Karpas-422 (cell line): ENCODE results near the gene CXCR5. TPM values are rescaled to one million over a fixed set of nuclear protein-coding genes. Genes with fewer than 3 reads are reported as not detected.

Source experiments
- DNase-seq: peaks from one replicate; pipeline ENCODE4 v3.0.0-alpha.2; 2015
- H2AFZ ChIP-seq: fragments of 200-600 bp; sonication (generic); 2 replicates; pipeline ENCODE4 v1.6.1; 2014; ENCODE audit warnings: antibody characterized with exemption, low read length, mixed read lengths
- H3K27ac ChIP-seq: fragments of 200-600 bp; sonication (generic); 2 replicates; pipeline ENCODE4 v1.5.1; 2014; ENCODE audit warnings: mild to moderate bottlenecking, low read length, moderate library complexity
- H3K27me3 ChIP-seq: fragments of 200-600 bp; sonication (generic); 2 replicates; pipeline ENCODE4 v1.6.1; 2014; ENCODE audit warnings: low read length, mixed read lengths
- H3K36me3 ChIP-seq: fragments of 200-600 bp; sonication (generic); 2 replicates; pipeline ENCODE4 v1.6.1; 2014; ENCODE audit warnings: low read length, mixed read lengths; ENCODE audit not compliant: insufficient read depth
- H3K4me1 ChIP-seq: fragments of 200-600 bp; sonication (generic); 2 replicates; pipeline ENCODE4 v1.6.1; 2014; ENCODE audit warnings: mild to moderate bottlenecking, low read length, mixed read lengths
- H3K4me2 ChIP-seq: fragments of 200-600 bp; sonication (generic); 2 replicates; pipeline ENCODE4 v1.6.1; 2014; ENCODE audit warnings: low read length, low read depth, mild to moderate bottlenecking; ENCODE audit not compliant: poor library complexity, severe bottlenecking
- H3K4me3 ChIP-seq: fragments of 200-600 bp; sonication (generic); 2 replicates; pipeline ENCODE4 v1.5.1; 2014; ENCODE audit warnings: mild to moderate bottlenecking, antibody characterized with exemption, low read length, mixed read lengths
- H3K79me2 ChIP-seq: fragments of 200-600 bp; sonication (generic); 2 replicates; pipeline ENCODE4 v1.6.1; 2014; ENCODE audit warnings: mild to moderate bottlenecking, low read length, mixed read lengths
- H3K9ac ChIP-seq: fragments of 200-600 bp; sonication (generic); 2 replicates; pipeline ENCODE4 v1.6.0; 2014; ENCODE audit warnings: low read length
- H3K9me2 ChIP-seq: fragments of 200-600 bp; sonication (generic), shearing (Covaris generic); replicated peaks from 2 replicates; pipeline ENCODE4 v1.6.0; 2014; ENCODE audit warnings: mild to moderate bottlenecking, low read length, moderate library complexity; ENCODE audit not compliant: insufficient read depth
- H3K9me3 ChIP-seq: fragments of 300-700, 200-600 bp; sonication (generic); 2 replicates; pipeline ENCODE4 v1.6.1; 2014; ENCODE audit warnings: low read length, mixed read lengths
- H4K20me1 ChIP-seq: fragments of 200-600 bp; sonication (generic); 2 replicates; pipeline ENCODE4 v1.6.1; 2014; ENCODE audit warnings: mild to moderate bottlenecking, antibody characterized with exemption, low read length, low read depth; ENCODE audit not compliant: insufficient read depth
- total RNA-seq: library from RNA; depleted of rRNA; stranded (reverse); fragments of >200 nt; shearing (Covaris generic); gene quantifications from 2 replicates; pipeline ENCODE4 v1.2.3, GENCODE V29; 2014; ENCODE audit warnings: low replicate concordance

The CXCR5 gene
- total RNA-seq, 1 experiment from 2014 or later = 0.71 TPM

- H3K9me2 ChIP-seq = no peaks in the 10 kb centered on the region
- H3K27me3 ChIP-seq = no peaks in the 10 kb centered on the region
- no peaks in the 10 kb centered on the region for H3K36me3 ChIP-seq
- no peak overlapping the region for H2AFZ ChIP-seq
- DNase-seq = no peak
- no peaks in the 10 kb centered on the region for H4K20me1 ChIP-seq
- H3K4me2 ChIP-seq = no peak overlapping the region
- H3K79me2 ChIP-seq = no peaks in the 10 kb centered on the region
- no peak overlapping the region for H3K27ac ChIP-seq
- no peak overlapping the region for H3K9ac ChIP-seq
- no peaks in the 10 kb centered on the region for H3K9me3 ChIP-seq
- H3K4me3 ChIP-seq = no peak overlapping the region
- H3K4me1 ChIP-seq = peaks cover 27% of the 10 kb centered on the region
These were observed 2.5 kb upstream of the CXCR5 start for GRCh38 chr11:118881228-118881627.

- H4K20me1 ChIP-seq = no peaks in the 10 kb centered on the region
- H3K4me2 ChIP-seq = no peak overlapping the region
- H3K4me1 ChIP-seq = peaks cover 29% of the 10 kb centered on the region
- no peak overlapping the region for H3K4me3 ChIP-seq
- H3K79me2 ChIP-seq = no peaks in the 10 kb centered on the region
- H2AFZ ChIP-seq = no peak overlapping the region
- no peaks in the 10 kb centered on the region for H3K36me3 ChIP-seq
- no peak for DNase-seq
- no peaks in the 10 kb centered on the region for H3K9me2 ChIP-seq
- no peak overlapping the region for H3K9ac ChIP-seq
- no peaks in the 10 kb centered on the region for H3K9me3 ChIP-seq
- H3K27me3 ChIP-seq = no peaks in the 10 kb centered on the region
- no peak overlapping the region for H3K27ac ChIP-seq
These were observed 1.2 kb upstream of the CXCR5 start for GRCh38 chr11:118882491-118882890.

- Histone ChIP-seq H3K36me3 (no peaks in the 10 kb centered on the region), H3K9ac (no peak overlapping the region), H3K27ac (no peak overlapping the region), H3K79me2 (no peaks in the 10 kb centered on the region), H3K27me3 (no peaks in the 10 kb centered on the region), H3K9me3 (no peaks in the 10 kb centered on the region), H3K9me2 (no peaks in the 10 kb centered on the region), H3K4me2 (no peak overlapping the region), H2AFZ (no peak overlapping the region), H4K20me1 (no peaks in the 10 kb centered on the region), H3K4me3 (no peak overlapping the region), H3K4me1 (peaks cover 29% of the 10 kb centered on the region)
- DNase-seq = no peak
These were observed 706 bp upstream of the CXCR5 start for GRCh38 chr11:118883004-118883367.

- no peaks in the 10 kb centered on the region for H3K9me2 ChIP-seq
- H3K9me3 ChIP-seq = no peaks in the 10 kb centered on the region
- no peaks in the 10 kb centered on the region for H3K27me3 ChIP-seq
- H3K79me2 ChIP-seq = no peaks in the 10 kb centered on the region
- no peaks in the 10 kb centered on the region for H4K20me1 ChIP-seq
- H3K4me1 ChIP-seq = peaks cover 29% of the 10 kb centered on the region
- no peak overlapping the region for H3K27ac ChIP-seq
- DNase-seq = no peak
- no peak overlapping the region for H3K4me3 ChIP-seq
- H2AFZ ChIP-seq = no peak overlapping the region
- H3K4me2 ChIP-seq = no peak overlapping the region
- H3K9ac ChIP-seq = no peak overlapping the region
- H3K36me3 ChIP-seq = no peaks in the 10 kb centered on the region
These were observed 1.2 kb downstream of the CXCR5 start for GRCh38 chr11:118884875-118885274.

- Histone ChIP-seq H4K20me1 (no peaks in the 10 kb centered on the region), H3K4me2 (no peak overlapping the region), H3K9ac (no peak overlapping the region), H3K27ac (no peak overlapping the region), H3K9me2 (no peaks in the 10 kb centered on the region), H3K9me3 (no peaks in the 10 kb centered on the region), H3K4me3 (no peak overlapping the region), H3K36me3 (no peaks in the 10 kb centered on the region), H2AFZ (no peak overlapping the region), H3K4me1 (peaks cover 29% of the 10 kb centered on the region), H3K79me2 (no peaks in the 10 kb centered on the region), H3K27me3 (no peaks in the 10 kb centered on the region)
- DNase-seq = no peak
These were observed 1.6 kb downstream of the CXCR5 start for GRCh38 chr11:118885319-118885718.

GRCh38 chr11:118885831-118886565, 2.3 kb downstream of the CXCR5 start:
- Histone ChIP-seq H3K27me3 (no peaks in the 10 kb centered on the region), H2AFZ (no peak overlapping the region), H3K9me3 (no peaks in the 10 kb centered on the region), H3K4me3 (no peak overlapping the region), H3K4me2 (no peak overlapping the region), H4K20me1 (no peaks in the 10 kb centered on the region), H3K27ac (no peak overlapping the region), H3K4me1 (peaks cover 29% of the 10 kb centered on the region), H3K9ac (no peak overlapping the region), H3K36me3 (no peaks in the 10 kb centered on the region), H3K79me2 (no peaks in the 10 kb centered on the region), H3K9me2 (no peaks in the 10 kb centered on the region)
- DNase-seq = no peak

GRCh38 chr11:118886681-118887111, 3.0 kb downstream of the CXCR5 start:
- no peak overlapping the region for H3K9ac ChIP-seq
- H3K27ac ChIP-seq = no peak overlapping the region
- no peaks in the 10 kb centered on the region for H4K20me1 ChIP-seq
- H3K4me1 ChIP-seq = peaks cover 29% of the 10 kb centered on the region
- no peaks in the 10 kb centered on the region for H3K27me3 ChIP-seq
- no peaks in the 10 kb centered on the region for H3K79me2 ChIP-seq
- H3K4me2 ChIP-seq = no peak overlapping the region
- H3K9me3 ChIP-seq = no peaks in the 10 kb centered on the region
- DNase-seq = peak; percentile 65
- H2AFZ ChIP-seq = no peak overlapping the region
- H3K9me2 ChIP-seq = no peaks in the 10 kb centered on the region
- H3K36me3 ChIP-seq = no peaks in the 10 kb centered on the region
- no peak overlapping the region for H3K4me3 ChIP-seq

GRCh38 chr11:118887206-118887605, 3.5 kb downstream of the CXCR5 start:
- Histone ChIP-seq H3K27me3 (no peaks in the 10 kb centered on the region), H3K4me3 (no peak overlapping the region), H3K4me2 (no peak overlapping the region), H3K4me1 (peaks cover 29% of the 10 kb centered on the region), H3K27ac (no peak overlapping the region), H3K9me2 (no peaks in the 10 kb centered on the region), H4K20me1 (no peaks in the 10 kb centered on the region), H3K79me2 (no peaks in the 10 kb centered on the region), H3K36me3 (no peaks in the 10 kb centered on the region), H3K9me3 (no peaks in the 10 kb centered on the region), H3K9ac (no peak overlapping the region), H2AFZ (no peak overlapping the region)
- no peak for DNase-seq
